Measurements from ENCODE around the gene KIFAP3. TPM values are rescaled to one million over a fixed set of nuclear protein-coding genes. Genes with fewer than 3 reads are reported as not detected.
"Not testable (repeated sequence)": the region's sequence is repeated elsewhere in the genome, so short reads cannot be mapped to it uniquely, and the experiment has no call there.

The KIFAP3 gene
- total and polyA plus RNA-seq, 4 donors = 7.6 to 38.7 (median 25.4) TPM

GRCh38 chr1:170094697-170095616, 20.5 kb upstream of the KIFAP3 start:
- H3K36me3 ChIP-seq (ENCODE audit: control insufficient read depth in 1 of 2, insufficient read depth in 2 of 2, low read length in 1 of 2); H3K9me3 ChIP-seq (ENCODE audit: control insufficient read depth, low read length); H3K4me3 ChIP-seq (ENCODE audit: low read length in 2 of 2); DNase-seq; H3K27ac ChIP-seq (ENCODE audit: low read depth in 1 of 2, low read length in 2 of 2); ATAC-seq (ENCODE audit: low FRiP score); intact Hi-C loops (cut with DNase I); H3K4me1 ChIP-seq (ENCODE audit: control insufficient read depth in 1 of 2, insufficient read depth in 2 of 2, low read length in 2 of 2); H3K27me3 ChIP-seq (ENCODE audit: control insufficient read depth in 1 of 2, insufficient read depth in 2 of 2, low read length in 1 of 2): not testable (repeated sequence)
- WGBS, 2 donors = 80 to 87% methylated on average over 29 to 31 of the region's 31 CpGs

GRCh38 chr1:170086399-170087032, 12.0 kb upstream of the KIFAP3 start:
- intact Hi-C loops (cut with DNase I) = no loop called here
- H3K4me1 ChIP-seq (ENCODE audit: control insufficient read depth in 1 of 2, insufficient read depth in 2 of 2, low read length in 2 of 2) = no peaks in the 10 kb centered on the region
- 70 to 73% methylated on average over 2 of the region's 2 CpGs for WGBS, 2 donors
- H3K27me3 ChIP-seq (ENCODE audit: control insufficient read depth in 1 of 2, insufficient read depth in 2 of 2, low read length in 1 of 2) = no peaks in the 10 kb centered on the region
- H3K27ac ChIP-seq (ENCODE audit: low read depth in 1 of 2, low read length in 2 of 2) = no peak overlapping the region
- ATAC-seq (ENCODE audit: low FRiP score) (no peak), DNase-seq (no peak)
- no peak overlapping the region for H3K4me3 ChIP-seq (ENCODE audit: low read length in 2 of 2)
- no peaks in the 10 kb centered on the region for H3K36me3 ChIP-seq (ENCODE audit: control insufficient read depth in 1 of 2, insufficient read depth in 2 of 2, low read length in 1 of 2)
- H3K9me3 ChIP-seq (ENCODE audit: control insufficient read depth, low read length) = no peaks in the 10 kb centered on the region

- WGBS, 2 donors = 76 to 83% methylated on average over 2 of the region's 2 CpGs
- no peak overlapping the region for H3K4me3 ChIP-seq (ENCODE audit: low read length in 2 of 2)
- H3K36me3 ChIP-seq (ENCODE audit: control insufficient read depth in 1 of 2, insufficient read depth in 2 of 2, low read length in 1 of 2) = no peaks in the 10 kb centered on the region
- no peaks in the 10 kb centered on the region for H3K27me3 ChIP-seq (ENCODE audit: control insufficient read depth in 1 of 2, insufficient read depth in 2 of 2, low read length in 1 of 2)
- no peak overlapping the region for H3K27ac ChIP-seq (ENCODE audit: low read depth in 1 of 2, low read length in 2 of 2)
- DNase-seq (no peak), ATAC-seq (ENCODE audit: low FRiP score) (no peak)
- H3K4me1 ChIP-seq (ENCODE audit: control insufficient read depth in 1 of 2, insufficient read depth in 2 of 2, low read length in 2 of 2) = no peaks in the 10 kb centered on the region
- intact Hi-C loops (cut with DNase I) = no loop called here
- no peaks in the 10 kb centered on the region for H3K9me3 ChIP-seq (ENCODE audit: control insufficient read depth, low read length)
Observed at GRCh38 chr1:170085091-170085490, 10.6 kb upstream of the KIFAP3 start.

- H3K4me3 ChIP-seq (ENCODE audit: low read length in 2 of 2) = no peak overlapping the region
- peaks cover 0 to 3% of the 10 kb centered on the region in 2 donors for H3K4me1 ChIP-seq (ENCODE audit: control insufficient read depth in 1 of 2, insufficient read depth in 2 of 2, low read length in 2 of 2)
- intact Hi-C loops (cut with DNase I) = loop anchor here (10.0 kb wide), 2 partner anchors 336 to 586 kb away; partner anchors contain the start of gene PRRX1 (in 1 of the 2)
- H3K27me3 ChIP-seq (ENCODE audit: control insufficient read depth in 1 of 2, insufficient read depth in 2 of 2, low read length in 1 of 2) = no peaks in the 10 kb centered on the region
- no peak for ATAC-seq (ENCODE audit: low FRiP score)
- H3K27ac ChIP-seq (ENCODE audit: low read depth in 1 of 2, low read length in 2 of 2) = no peak overlapping the region
- peaks cover 2% of the 10 kb centered on the region for H3K9me3 ChIP-seq (ENCODE audit: control insufficient read depth, low read length)
- H3K36me3 ChIP-seq (ENCODE audit: control insufficient read depth in 1 of 2, insufficient read depth in 2 of 2, low read length in 1 of 2) = no peaks in the 10 kb centered on the region
- DNase-seq = no peak
Observed at GRCh38 chr1:170078610-170079189, 4.2 kb upstream of the KIFAP3 start.

- ATAC-seq (ENCODE audit: low FRiP score) (no peak), DNase-seq (no peak)
- Histone ChIP-seq H3K27ac (ENCODE audit: low read depth in 1 of 2, low read length in 2 of 2) (no peak overlapping the region), H3K4me3 (ENCODE audit: low read length in 2 of 2) (no peak overlapping the region), H3K36me3 (ENCODE audit: control insufficient read depth in 1 of 2, insufficient read depth in 2 of 2, low read length in 1 of 2) (no peaks in the 10 kb centered on the region), H3K4me1 (ENCODE audit: control insufficient read depth in 1 of 2, insufficient read depth in 2 of 2, low read length in 2 of 2) (peaks cover 0 to 3% of the 10 kb centered on the region in 2 donors), H3K27me3 (ENCODE audit: control insufficient read depth in 1 of 2, insufficient read depth in 2 of 2, low read length in 1 of 2) (no peaks in the 10 kb centered on the region), H3K9me3 (ENCODE audit: control insufficient read depth, low read length) (peaks cover 2% of the 10 kb centered on the region)
- intact Hi-C loops (cut with DNase I) = loop anchor here (10.0 kb wide), 2 partner anchors 337 to 587 kb away; partner anchors contain the start of gene PRRX1 (in 1 of the 2)
- 94 to 96% methylated on average over 1 of the region's 1 CpG for WGBS, 2 donors
Observed at GRCh38 chr1:170077926-170078325, 3.4 kb upstream of the KIFAP3 start.

GRCh38 chr1:170076952-170077351, 2.5 kb upstream of the KIFAP3 start:
- DNase-seq; ATAC-seq (ENCODE audit: low FRiP score); H3K4me3 ChIP-seq (ENCODE audit: low read length in 2 of 2); H3K9me3 ChIP-seq (ENCODE audit: control insufficient read depth, low read length); H3K27me3 ChIP-seq (ENCODE audit: control insufficient read depth in 1 of 2, insufficient read depth in 2 of 2, low read length in 1 of 2); H3K4me1 ChIP-seq (ENCODE audit: control insufficient read depth in 1 of 2, insufficient read depth in 2 of 2, low read length in 2 of 2); H3K27ac ChIP-seq (ENCODE audit: low read depth in 1 of 2, low read length in 2 of 2); H3K36me3 ChIP-seq (ENCODE audit: control insufficient read depth in 1 of 2, insufficient read depth in 2 of 2, low read length in 1 of 2): not testable (repeated sequence)
- WGBS, 2 donors = 87 to 88% methylated on average over 5 of the region's 5 CpGs
- intact Hi-C loops (cut with DNase I) = loop anchor here (10.0 kb wide), 2 partner anchors 338 to 588 kb away; partner anchors contain the start of gene PRRX1 (in 1 of the 2)

GRCh38 chr1:170076199-170076598, 1.7 kb upstream of the KIFAP3 start:
- H3K27ac ChIP-seq (ENCODE audit: low read depth in 1 of 2, low read length in 2 of 2) = no peak overlapping the region
- peaks cover 0 to 3% of the 10 kb centered on the region in 2 donors for H3K4me1 ChIP-seq (ENCODE audit: control insufficient read depth in 1 of 2, insufficient read depth in 2 of 2, low read length in 2 of 2)
- H3K36me3 ChIP-seq (ENCODE audit: control insufficient read depth in 1 of 2, insufficient read depth in 2 of 2, low read length in 1 of 2) = no peaks in the 10 kb centered on the region
- H3K27me3 ChIP-seq (ENCODE audit: control insufficient read depth in 1 of 2, insufficient read depth in 2 of 2, low read length in 1 of 2) = no peaks in the 10 kb centered on the region
- H3K9me3 ChIP-seq (ENCODE audit: control insufficient read depth, low read length) = peaks cover 2% of the 10 kb centered on the region
- no peak overlapping the region for H3K4me3 ChIP-seq (ENCODE audit: low read length in 2 of 2)
- intact Hi-C loops (cut with DNase I) = loop anchor here (10.0 kb wide), 2 partner anchors 339 to 589 kb away; partner anchors contain the start of gene PRRX1 (in 1 of the 2)
- ATAC-seq (ENCODE audit: low FRiP score) (no peak), DNase-seq (no peak)

GRCh38 chr1:170075186-170075585, 691 bp upstream of the KIFAP3 start:
- intact Hi-C loops (cut with DNase I) = loop anchor here (10.0 kb wide), 2 partner anchors 340 to 590 kb away; partner anchors contain the start of gene PRRX1 (in 1 of the 2)
- no peak for ATAC-seq (ENCODE audit: low FRiP score)
- no peak overlapping the region for H3K27ac ChIP-seq (ENCODE audit: low read depth in 1 of 2, low read length in 2 of 2)

More at GRCh38 chr1:170075186-170075585, 691 bp upstream of the KIFAP3 start:
- 78 to 83% methylated on average over 3 of the region's 3 CpGs for WGBS, 2 donors
- Histone ChIP-seq H3K27me3 (ENCODE audit: control insufficient read depth in 1 of 2, insufficient read depth in 2 of 2, low read length in 1 of 2) (no peaks in the 10 kb centered on the region), H3K4me3 (ENCODE audit: low read length in 2 of 2) (peak overlapping the region; percentile 53 to 54), H3K36me3 (ENCODE audit: control insufficient read depth in 1 of 2, insufficient read depth in 2 of 2, low read length in 1 of 2) (no peaks in the 10 kb centered on the region), H3K9me3 (ENCODE audit: control insufficient read depth, low read length) (peaks cover 2% of the 10 kb centered on the region), H3K4me1 (ENCODE audit: control insufficient read depth in 1 of 2, insufficient read depth in 2 of 2, low read length in 2 of 2) (peaks cover 0 to 3% of the 10 kb centered on the region in 2 donors)
- DNase-seq = peak in 1 of 2 donors; percentile 46
